HG03571 (cell line): Measurements from ENCODE around the gene IRAK2.

Source experiments
- ATAC-seq: cut with Tn5 transposase; IDR thresholded peaks from one replicate; pipeline ENCODE4 v1.9.1; 2021; ENCODE audit not compliant: unreplicated experiment

The IRAK2 gene

GRCh38 chr3:10279384-10280176 is 114.9 kb downstream of the IRAK2 start:
- no peak for ATAC-seq

DNA sequence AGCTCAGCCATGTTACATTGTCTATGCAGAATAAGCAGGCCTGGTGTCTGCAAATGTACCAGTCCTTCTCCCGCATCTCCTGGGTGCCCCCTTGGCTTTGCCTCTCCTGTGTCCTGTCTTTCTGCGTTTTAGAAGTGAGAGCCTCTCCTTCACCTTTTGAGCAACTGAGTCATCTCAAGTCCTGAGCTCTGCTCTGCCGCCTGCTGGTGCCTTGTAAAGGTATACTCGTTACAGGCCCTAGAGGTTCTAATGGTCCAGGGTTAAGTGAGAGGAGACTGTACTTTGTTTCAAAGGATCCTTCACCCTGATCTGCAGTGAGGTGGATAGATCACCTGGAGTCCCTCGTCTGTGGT is 115.4 kb downstream of the IRAK2 start:
- no peak for ATAC-seq

DNA sequence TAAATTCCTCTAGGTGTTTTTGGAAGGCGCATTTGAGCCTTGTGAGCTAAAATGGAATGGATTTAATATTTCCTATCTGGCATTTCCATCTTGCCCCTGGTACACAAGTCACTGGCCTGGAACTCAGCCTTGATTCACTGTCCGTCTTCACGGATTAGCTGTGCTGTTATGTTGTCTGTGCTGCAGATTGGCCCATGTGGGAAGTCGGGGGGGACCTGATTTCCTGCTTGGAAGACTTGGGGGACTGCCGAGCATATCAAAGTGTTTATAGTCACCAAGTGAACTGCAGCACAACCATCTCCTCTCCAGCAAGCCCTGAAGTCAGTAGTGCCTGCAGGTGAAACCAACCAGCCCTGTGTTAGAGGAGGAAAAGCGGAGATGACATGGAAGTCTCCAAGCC is 115.9 kb downstream of the IRAK2 start:
- ATAC-seq, result no peak

DNA sequence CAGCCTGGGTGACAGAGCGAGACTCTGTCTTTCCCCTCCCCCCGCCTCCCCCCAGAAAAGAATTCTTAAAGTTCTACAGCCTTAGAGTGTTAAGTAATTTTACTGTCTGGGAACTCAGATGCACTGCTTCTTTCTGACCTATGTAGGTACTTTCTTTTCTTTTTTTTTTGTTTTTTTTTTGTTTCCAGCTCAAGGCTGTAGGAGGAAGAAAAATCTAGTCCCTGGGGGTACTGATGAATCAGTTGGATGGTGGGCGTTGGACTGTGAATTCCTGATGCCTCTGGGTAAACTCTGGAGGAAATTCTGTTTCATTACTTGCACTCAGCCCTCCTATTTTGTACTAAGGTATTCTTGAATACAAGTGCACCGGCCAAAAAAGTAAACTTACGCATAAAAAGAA is 117.2 kb downstream of the IRAK2 start:
- ATAC-seq, result no peak

- ATAC-seq, result no peak
Measured at GRCh38 chr3:10283638-10284037, 118.9 kb downstream of the IRAK2 start.

DNA sequence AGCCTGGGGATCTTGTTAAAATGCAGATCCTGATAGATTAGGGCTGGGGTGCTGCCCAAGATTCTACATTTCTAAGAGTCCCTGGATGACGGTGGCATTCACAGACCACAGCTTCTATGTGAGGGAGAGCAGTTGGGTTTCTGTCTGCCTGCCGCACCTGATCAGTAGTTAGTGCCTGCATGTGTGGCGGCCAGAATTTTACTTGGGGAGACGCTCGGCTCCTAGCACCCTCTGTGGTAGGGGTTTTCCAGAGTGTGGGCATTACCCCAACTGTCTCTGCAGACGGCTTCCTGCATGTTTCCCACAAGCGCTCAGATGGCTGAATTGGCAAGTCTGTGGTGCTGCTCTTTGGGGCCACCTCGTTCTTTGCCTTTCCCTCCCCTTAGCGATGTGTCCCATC is 119.8 kb downstream of the IRAK2 start:
- ATAC-seq, result no peak

- no peak for ATAC-seq
Measured at GRCh38 chr3:10285272-10286132, 120.8 kb downstream of the IRAK2 start.

DNA sequence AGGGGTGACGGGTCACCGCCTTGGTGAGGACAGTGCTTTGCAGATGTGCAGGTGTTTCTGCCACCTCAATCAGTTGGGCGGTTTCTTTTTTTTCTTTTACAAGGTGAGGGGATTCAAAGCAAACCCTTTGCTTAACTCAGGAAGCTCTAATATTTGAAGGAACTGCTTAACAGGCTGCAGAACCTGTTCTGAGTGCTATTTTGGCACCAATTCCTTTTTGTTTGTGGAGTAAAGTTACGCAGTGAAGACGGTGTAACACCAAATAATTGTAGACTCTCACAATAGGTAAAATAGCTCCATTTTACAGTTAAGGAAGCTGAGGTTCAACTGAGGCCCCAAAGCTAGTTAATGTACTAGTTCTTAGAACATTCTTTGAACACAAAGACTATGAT is 121.4 kb downstream of the IRAK2 start:
- ATAC-seq, result no peak

- ATAC-seq, result no peak
Measured at GRCh38 chr3:10286596-10287295, 122.0 kb downstream of the IRAK2 start.

GRCh38 chr3:10287936-10288574 is 123.3 kb downstream of the IRAK2 start:
- no peak for ATAC-seq

- no peak for ATAC-seq
Measured at GRCh38 chr3:10288575-10288960, 123.8 kb downstream of the IRAK2 start.

DNA sequence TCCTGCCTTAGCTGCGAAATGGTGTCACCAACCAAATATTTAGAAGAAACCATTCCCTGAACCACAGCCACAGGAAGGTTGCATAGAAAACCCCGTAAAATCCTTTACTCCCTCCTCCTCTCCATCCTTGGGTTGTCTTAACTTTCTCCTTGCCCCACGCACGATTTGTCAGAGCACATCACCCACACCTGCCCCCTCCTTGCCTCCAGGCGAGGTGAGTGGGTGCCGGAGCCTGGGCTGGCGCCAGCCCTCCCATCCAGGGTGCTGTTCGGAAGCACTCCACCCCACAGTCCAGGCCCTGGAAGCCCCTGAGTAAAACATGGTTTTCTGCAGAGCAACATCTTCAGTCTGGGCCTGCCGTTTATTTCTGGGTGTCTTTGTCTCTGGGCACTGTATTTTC is 124.4 kb downstream of the IRAK2 start:
- ATAC-seq, result no peak

DNA sequence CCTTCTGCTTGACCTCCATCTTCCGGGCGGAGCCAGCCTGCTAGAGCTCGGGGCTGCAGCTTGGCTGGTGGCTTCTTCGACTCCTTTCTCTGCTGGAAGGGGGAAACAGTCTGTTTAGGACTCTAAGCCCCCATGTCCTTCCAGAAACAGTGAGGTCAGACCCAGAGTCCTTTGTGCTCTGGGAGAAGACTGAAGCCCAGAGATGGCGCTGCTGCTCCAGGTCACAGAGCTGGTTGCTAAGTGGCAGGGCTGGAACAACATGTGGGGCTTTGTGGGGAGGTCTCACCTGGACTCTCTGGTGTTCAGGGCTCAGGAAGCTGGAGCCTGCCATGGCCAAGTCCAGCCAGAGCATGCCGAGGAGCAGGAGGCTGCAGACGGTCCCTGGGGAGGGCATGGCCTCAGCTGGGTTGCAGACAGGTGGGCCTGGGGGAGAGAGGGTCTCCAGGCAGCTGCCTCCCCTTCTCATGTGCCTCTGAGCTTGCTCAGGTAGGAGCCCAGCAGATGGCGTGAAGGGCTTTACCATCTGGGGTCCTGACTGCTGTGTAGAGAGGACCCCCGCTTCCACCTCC is 125.2 kb downstream of the IRAK2 start:
- ATAC-seq, result no peak

DNA sequence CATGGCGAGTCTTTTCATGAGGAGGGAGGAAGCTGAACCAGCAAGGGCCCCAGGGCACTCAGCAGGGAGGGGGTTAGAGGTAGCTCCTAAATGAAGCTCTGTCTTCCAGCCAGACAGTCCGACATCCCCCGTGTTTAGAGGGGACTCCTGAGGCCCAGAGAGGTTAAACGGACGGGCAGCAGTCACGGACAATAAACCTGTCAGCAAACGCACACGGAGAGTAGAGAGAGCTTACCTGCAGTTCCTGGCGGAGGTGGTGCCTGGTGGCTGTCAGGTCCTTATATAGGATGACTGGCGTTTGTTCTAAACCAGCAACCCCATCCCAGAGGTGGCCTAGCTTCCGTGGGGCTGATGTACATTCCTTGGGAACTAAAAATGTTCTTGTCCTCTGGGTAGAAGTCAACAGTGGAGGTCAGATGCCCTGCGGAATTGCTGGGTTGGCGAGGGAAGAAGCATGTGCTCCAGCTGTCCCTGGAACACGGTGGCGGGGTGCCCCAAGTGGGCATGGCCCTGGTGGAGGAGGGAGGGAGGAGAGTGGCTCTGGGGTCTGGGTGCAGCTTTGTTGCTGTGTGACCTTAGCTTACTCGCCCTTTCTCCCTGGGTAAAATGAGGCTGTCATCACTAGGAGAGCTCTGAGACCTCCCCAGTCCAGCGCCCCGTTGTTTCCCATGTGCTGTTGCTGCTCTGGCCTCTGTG is 125.9 kb downstream of the IRAK2 start:
- ATAC-seq, result no peak

DNA sequence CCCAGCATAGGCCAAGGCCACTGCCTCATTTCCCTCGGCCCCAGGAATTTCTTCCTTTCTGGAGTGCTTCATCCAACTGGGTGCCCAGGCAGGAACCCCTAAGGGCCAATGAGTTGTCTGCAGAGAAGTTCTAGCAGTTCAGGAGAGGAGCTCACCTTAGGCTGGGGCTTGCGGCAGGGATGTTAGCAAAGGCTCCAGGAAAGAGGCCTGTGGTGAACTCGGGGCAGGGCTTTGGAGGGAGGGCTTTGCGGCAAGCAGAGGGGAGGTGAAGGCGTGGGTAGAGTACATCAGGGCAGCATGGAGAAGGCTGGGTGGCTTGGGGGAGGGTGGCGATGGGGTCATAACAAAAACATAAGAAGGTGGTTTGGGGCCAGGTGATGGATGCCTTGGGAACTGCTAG is 126.9 kb downstream of the IRAK2 start:
- no peak for ATAC-seq

DNA sequence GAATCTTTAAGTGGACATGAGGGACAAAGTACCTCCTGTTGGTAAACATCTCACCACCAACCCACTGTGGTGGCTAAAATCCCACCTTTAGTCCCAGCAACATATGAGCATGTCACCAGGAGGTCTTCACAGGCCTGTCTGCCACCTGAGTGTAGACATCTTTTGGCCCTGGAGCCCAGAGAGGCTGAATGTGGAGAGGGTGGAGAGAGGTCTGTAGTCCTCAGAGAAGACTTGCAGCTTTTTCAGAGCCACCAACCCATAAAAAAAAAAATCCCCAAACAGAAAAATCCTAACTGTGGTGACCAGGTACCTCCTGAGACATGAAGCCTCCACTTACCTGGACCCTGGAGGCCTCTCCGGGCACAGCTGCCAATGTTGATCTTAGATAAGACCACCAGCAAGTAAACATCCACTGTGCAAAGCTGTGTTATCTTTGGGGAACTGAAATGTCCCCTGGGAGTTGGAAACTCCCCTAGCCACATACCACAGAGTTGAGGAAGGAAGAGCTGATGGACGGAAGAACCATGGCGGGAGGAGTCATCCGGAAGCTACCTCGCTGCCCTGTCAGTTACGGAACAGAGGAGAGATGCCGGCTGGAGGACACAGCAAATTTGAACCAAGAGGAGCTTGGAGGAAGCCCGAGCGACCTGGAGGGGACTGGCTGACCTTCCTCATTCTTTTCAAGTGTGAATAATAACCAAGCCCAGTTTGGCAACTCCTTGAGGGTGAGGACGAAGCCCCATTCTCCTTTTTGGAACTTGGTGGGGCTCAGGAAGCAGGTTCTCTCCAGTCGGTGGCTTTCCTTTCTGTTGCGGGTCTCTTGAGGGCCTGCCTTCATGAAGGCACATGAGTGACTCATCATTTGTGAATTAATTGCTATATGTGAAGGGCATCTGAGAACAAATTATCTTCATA is 128.0 kb downstream of the IRAK2 start, which contains the start of gene GHRL:
Gene GHRL (minus strand): TSS at position 443 of the 915 bp plus-strand sequence. CDS start 2,767 bp downstream, outside the sequence.
- ATAC-seq, result no peak
